H4 (cell line): ENCODE measurements around the gene GIMAP5. TPM values are rescaled to one million over a fixed set of nuclear protein-coding genes. Genes with fewer than 3 reads are reported as not detected.
"Not testable (repeated sequence)": the region's sequence is repeated elsewhere in the genome, so short reads cannot be mapped to it uniquely, and the experiment has no call there.

ENCODE experiments used
- DNase-seq: peaks from one replicate; pipeline ENCODE4 v3.0.0-alpha.2; 2015; ENCODE audit warnings: low spot score
- total RNA-seq: library from RNA; depleted of rRNA; stranded (reverse); fragments of >200 nt; shearing (Covaris generic); gene quantifications from 2 replicates; pipeline ENCODE4 v1.2.3, GENCODE V29; 2014; rRNA removed

Gene GIMAP5
- total RNA-seq, 1 experiment from 2014 or later, result 0.12 TPM

DNA sequence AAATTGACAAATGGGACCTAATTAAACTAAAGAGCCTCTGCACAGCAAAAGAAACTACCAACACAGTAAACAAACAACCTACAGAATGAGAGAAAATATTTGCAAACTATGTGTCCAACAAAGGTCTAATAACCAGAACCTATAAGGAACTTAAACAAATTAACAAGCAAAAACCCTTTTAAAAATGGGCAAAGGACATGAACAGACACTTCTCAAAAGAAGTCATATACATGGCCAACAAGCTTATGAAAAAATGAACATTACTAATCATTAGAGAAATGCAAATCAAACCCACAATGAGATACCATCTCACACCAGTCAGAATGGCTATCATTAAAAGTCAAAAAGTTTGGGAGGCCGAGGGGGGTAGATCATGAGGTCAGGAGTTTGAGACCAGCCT, 36.9 kb downstream of the GIMAP5 start:
- DNase-seq, result not testable (repeated sequence)

DNA sequence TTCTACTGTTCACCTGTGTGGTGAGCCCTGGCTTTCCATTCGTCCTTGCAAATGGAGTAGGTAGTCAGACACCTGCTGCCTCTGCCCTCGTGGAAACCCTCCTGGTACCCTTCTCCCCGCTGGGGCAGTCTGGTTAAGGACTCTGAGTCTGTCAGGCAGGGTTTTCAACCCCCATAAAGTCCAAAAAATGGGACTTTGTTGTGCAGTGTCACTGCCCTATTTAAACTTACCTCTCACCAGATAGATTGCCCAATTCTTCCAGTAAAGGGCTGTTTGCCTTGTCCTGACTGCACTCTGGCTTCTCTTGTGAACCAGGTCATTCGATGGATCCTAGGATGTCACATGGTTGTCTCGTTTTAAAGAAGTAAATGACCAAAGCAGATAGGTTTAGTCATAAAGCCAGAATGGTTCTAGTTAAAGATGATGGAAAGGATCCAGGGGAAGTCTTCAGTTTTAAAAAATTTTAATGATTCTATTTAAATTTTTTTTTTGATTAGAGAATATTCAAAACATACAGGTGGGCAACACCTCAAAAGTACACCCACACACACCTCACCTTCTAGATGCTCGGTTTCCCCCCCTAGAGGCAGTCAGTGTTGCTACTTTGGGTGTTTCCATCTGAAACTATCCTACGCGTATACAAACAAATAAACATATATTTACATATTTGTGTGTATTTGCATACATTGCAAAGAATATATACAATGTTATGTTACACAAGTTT, 41.0 kb downstream of the GIMAP5 start:
- DNase-seq, result no peak

DNA sequence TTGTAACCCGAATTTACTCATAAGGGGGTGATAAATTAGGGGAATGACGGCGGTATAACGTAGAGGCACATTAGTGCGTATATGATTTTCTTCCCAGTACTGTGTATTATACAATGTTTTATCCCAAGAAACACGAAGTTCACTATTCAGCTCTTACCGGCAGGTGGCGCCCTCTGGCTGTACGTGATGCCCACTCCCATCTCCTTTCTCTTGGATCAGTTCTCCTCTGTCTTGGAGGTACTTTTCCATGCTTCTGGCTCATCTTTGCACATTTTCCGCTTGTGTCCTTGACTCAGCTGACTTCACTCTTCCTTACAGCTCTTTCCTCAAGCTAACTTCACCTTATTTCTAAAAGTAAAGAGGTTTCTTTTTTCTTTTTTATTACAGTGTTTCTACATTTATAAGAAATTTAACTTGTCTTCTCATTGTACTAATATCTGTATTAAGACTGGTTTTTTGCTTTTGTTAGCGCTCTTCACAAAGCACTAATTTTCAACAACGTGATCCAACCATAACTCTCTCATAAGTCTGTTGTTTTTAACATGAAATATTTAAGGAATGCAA, 41.6 kb downstream of the GIMAP5 start:
- DNase-seq, result peak; percentile 74

DNA sequence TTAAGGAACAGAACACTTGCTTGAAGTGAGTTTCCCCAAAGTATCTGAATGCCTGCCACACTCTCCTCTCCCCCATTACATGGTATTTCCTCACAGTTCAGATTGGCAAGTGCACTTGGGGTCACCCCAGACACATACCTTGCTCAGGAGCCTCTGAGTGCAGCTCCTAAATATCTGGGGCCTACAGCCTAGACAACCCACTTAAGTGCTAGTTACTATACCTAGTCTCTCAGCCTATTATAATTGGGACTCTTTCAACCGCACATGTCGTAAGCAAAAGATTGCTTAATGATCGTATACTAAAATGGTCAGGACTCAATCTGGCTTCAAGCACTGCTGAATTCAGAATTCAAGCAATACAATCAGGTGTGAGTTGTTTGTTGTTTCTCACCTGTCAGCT, 43.1 kb downstream of the GIMAP5 start:
- no peak for DNase-seq

DNA sequence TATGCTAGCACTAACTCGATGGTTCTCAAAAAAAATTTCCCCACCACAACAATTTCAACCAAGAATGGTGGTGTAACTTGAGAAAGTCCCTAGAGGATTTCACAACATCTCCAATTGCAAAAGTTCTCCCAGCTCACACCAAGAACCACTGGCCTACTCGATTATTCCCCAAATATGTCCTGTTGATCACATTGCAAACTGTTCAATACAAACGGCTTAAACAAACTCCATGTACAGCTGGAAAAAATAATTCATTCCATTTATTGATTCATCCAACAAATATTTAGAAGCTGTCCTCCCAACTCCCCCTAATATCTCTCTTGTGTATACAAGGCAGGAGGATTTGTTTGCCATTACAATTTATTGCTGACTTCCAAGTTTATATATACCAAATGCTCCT, 43.9 kb downstream of the GIMAP5 start:
- DNase-seq, result peak; percentile 28

DNA sequence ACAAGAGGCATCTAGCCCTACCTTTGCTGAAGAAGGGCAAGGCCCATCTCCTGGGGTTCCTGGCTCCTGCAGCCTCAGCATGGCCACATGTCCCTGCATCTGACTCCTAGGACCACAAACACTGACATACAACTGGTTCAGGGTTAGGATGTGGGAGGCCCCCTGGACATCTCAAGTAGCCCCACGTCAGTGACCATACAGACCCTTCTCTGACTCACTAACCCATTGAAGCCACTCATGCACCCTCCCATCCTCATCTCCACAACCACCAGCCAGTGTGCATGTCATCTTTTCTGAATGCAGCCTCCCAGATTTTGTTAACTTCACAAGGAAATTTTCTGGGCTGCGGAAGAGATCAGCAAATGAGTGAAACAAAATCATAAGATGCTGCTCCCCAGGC, 44.7 kb downstream of the GIMAP5 start:
- no peak for DNase-seq

DNA sequence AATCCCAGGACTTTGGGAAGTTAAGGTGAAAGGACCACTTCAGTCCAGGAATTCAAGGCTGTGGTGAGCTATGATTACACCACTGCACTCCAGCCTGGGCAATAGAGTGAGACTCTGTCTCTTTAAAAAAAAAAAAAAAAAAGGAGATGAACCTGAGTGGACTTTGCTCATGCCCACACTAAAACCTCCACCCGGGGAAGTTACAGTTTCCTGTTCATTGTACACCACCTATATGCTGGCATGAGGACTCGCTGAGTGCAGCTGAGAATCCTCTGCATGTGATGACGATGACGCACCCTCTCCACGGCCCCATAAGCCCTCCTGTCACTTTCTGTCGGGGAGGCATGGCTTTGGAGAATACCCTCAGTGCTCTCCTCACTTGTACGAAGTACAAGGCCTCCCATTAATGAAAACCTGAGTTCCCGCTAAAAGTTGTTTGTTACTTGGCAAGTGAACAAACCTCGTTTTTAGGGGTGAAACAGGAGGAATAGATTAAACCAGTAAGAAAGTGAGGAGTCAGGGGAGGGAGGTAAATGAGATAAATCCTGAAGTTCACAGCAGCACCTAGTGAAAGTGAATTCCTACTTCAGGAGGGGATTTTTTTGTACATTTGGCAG, 47.0 kb downstream of the GIMAP5 start:
- DNase-seq, result no peak

DNA sequence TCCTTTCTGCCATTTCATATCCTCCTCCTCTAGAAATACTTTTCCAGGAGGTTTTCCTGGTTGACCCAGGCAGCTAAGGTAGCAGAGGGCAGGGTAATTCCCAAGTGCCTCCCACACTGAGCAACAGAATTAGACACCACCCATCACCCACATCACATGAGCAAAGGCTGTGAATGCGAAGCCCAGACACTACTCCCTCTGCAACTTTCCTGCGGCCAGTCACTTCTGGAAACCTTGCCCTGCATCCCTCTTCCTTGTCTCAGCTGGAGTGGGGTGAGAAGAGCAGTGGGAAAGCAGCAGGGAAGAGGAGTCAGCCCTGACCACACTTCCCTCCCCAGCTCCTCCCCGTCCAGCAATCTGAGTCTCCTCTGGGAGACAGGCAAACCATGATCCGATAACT, 47.7 kb downstream of the GIMAP5 start:
- no peak for DNase-seq

DNA sequence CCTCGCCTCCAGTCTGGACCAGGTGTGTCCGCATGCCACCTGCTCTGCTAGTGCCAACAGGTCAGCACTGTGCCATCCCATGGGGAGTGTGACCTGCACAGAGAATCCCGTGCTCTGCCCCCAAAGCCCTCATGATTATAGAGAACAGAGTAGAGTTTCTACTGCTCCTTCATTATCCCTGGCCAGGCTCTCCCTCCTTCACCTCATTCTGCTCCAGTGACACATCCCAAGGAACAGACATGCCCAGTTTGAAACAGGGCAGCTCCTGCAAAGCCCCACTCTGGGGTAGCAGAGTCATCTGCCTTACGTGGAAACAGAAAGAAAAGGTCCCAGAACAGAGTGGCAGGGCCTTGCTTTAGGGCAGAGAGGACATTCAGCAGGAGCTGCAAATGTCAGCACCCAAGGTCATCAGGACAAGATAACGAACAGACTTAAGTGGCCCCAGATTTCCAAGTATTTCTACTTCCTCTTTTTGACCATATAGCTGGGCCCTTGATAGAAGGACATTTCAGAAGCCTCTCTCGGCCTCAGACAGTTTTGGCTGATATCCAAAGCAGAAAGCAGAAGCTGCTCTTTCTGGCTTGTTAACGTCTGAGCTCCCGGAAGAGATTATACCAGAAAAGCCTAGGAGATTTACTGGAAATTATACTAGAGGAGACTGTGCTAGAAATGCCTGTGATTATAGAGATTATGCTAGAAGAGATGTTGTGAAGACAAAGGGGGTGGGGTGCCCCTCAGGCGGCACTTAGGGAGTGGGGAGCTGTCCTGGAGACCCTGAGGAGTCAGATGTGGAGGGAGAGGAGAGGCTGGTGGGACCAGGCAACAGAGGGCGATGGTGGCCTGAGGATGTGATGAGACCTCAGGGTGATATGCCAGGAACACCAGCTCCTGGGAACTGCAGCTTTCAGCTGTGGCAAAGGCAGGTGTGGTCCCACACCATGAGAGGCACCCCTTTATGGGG, 50.4 kb downstream of the GIMAP5 start:
- no peak for DNase-seq

DNA sequence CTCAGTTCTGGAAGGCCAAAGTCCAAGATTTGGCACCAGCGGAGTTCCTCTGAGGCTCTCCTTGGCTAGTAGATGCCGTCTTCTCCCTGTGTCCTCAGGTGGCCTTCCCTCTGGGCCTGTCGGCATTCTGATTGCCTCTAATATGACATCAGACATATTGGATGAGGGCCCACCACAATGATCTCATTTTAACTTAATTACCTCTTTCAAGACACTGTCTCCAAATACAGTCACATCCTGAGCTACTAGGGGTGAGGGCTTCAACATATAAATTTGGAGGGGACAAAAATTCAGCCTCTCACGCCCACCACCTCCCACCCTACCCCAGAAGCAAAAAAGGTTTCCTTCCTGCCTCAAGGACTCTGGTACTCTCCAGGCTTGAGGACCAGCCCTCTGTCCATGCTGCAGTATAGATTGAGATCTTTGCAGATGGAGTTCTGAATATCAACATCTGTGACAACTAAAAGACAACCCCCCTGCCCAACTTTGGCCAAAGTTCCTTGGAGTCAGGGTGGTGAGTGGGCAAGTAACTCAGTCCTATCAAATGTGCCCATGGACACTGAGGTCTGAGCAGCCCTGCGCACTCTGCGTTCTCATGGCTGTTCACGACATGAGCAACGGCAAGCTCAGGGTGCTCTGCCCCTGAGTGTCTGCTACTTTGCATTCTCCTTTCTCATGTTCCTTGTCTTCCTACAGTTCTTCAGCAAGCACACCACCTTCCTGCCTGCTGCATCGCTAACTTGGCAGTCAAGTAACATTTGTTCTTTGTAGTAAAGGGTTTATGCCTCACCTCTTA, 51.5 kb downstream of the GIMAP5 start:
- peak; percentile 68 for DNase-seq

DNA sequence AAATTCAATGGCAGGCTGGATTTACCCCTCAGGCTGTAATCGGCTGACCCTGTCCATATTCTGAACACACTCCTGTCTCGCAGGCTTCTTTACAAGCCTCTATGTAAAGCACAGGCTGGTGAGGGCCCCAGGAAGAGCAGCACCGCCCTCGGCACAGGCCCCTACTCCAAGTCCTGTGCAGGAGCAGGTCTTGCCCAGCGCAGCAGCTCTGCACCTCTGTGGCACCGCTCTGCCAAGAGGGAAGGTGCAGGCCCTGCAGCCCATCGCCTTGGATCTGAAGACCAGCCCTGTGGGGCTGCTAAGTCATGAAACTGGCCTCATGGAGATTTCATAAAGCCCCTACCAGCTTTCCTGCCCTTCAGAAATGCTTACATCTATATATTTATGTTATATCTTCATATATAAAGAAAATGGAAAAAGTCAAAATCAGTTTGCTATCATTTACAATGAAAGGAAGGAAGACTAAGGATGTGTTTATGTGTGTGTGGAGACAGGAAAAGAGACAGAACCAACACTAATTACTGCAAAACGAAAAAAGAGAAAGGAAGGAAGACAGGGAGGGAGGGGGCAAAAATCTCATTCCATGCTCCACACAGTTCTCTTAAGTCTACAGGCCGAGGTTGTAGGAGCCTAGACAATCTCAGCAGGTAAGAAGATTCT, 53.3 kb downstream of the GIMAP5 start:
- no peak for DNase-seq

DNA sequence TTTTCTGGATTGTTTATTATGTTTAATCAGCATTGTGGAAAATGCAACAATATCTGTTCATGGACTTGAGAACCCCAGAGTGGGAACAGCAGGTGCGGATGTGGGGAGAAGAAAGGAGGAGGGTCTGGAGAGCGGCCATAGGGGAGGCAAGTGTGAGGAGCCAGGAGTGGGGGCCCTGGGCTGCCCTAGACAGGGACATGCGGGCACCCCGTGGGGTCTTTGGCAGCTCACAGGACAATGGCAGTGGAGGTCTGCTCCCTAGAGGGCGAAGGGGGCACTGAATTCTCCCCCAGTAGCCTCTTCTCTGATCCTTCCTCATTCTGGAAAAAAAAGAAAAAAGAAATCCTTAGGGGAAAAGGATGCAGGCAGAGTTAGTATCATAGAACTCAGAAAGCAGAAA, 54.1 kb downstream of the GIMAP5 start:
- no peak for DNase-seq

DNA sequence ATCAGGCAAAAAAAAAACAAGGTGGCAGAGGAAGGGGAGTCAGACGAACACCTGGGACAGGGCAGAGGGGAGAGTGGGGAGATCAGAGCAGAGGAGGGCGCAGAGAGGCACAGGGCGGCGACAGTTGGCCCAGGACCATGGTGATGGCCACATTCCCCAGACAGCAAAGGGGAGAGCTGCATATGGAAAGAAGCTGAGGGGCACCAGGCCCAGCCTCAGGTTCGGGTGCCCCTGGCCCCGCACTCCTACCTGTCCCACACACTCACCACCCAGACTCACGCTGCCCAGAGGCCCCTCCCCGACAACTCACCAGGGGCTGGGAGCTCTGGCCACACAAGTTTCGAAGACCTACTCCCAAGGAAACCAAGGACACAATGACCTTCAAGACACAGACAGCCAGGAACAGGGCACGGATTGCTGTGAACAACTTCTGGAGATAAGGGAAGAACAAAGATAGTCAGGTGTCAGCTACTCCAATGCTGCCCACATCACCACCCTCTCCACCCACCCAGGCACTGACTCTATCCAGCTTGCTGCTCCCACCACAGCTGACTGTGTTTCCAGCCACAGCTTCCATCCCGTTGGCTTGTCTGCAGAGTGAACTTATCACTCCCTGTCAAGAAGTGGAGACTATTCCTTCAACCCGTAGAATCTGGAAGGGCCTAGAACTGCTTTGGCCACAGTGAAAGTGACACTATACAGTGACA, 54.7 kb downstream of the GIMAP5 start:
- no peak for DNase-seq

Other genes starting within 250 kb of the GIMAP5 start
- not detected in 2 replicates for gene GIMAP7, start 222.5 kb upstream of the GIMAP5 start, total RNA-seq
- 0.12 TPM in 1 of 2 replicates, not detected in the other for gene GIMAP4, start 170.0 kb upstream of the GIMAP5 start, total RNA-seq
- gene GIMAP6, start 105.0 kb upstream of the GIMAP5 start, total RNA-seq, result 0.41 and 0.56 TPM in 2 replicates
- 19.7 and 22.0 TPM in 2 replicates for gene GIMAP2, start 51.7 kb upstream of the GIMAP5 start, total RNA-seq
- gene GIMAP1, start 20.8 kb upstream of the GIMAP5 start, total RNA-seq, result not detected in 2 replicates
- 0.27 and 0.76 TPM in 2 replicates for gene TMEM176B, start 62.9 kb downstream of the GIMAP5 start, total RNA-seq
- not detected in 2 replicates for gene TMEM176A, start 63.4 kb downstream of the GIMAP5 start, total RNA-seq
- gene AOC1, start 115.1 kb downstream of the GIMAP5 start, total RNA-seq, result 0.31 TPM in 1 of 2 replicates, not detected in the other
- 0.58 and 0.84 TPM in 2 replicates for gene KCNH2, start 240.9 kb downstream of the GIMAP5 start, total RNA-seq